B cell (primary cell): ENCODE data around the gene CAPN12. TPM values are rescaled to one million over a fixed set of nuclear protein-coding genes. Genes with fewer than 3 reads are reported as not detected.

Experiments
- ATAC-seq: fragments of 200-7000 bp; cut with Tn5 transposase; one replicate; pipeline ENCODE4 v1.10.0; 2021; ENCODE audit warnings: low read depth, mild to moderate bottlenecking, moderate number of reproducible peaks, moderate library complexity
- CTCF ChIA-PET: fragments of 350-600 bp; sonication (Branson Sonifier 250); formaldehyde crosslinking; loops from one replicate; lab custom pipeline; 2021; ENCODE audit warnings: antibody characterized with exemption, inconsistent platforms; lab: Charles Lee
- POLR2A ChIA-PET: fragments of 350-600 bp; sonication (Branson Sonifier 250); formaldehyde crosslinking; loops from one replicate; lab custom pipeline; 2021; ENCODE audit warnings: antibody characterized with exemption; lab: Charles Lee
- DNase-seq: peaks from one replicate; pipeline ENCODE4 v3.0.0; 2013
- H2AFZ ChIP-seq: 2 replicates; pipeline ENCODE4 v1.6.1; 2012; ENCODE audit warnings: mild to moderate bottlenecking, low read depth, low read length; ENCODE audit not compliant: insufficient read depth, poor library complexity, severe bottlenecking
- H3K27ac ChIP-seq, 2 donors: 1 replicate in 1 of 2; 2 replicates in 1 of 2; pipeline ENCODE4 v1.5.1; 2012 to 2013; ENCODE audit warnings: low read length in 2 of 2, mild to moderate bottlenecking in 2 of 2, moderate library complexity in 1 of 2
- H3K27me3 ChIP-seq, 4 experiments: fragments of 200-600 bp in 1 of 4; sonication (generic) in 1 of 4; replicated peaks in 1 of 4; 1 replicate in 2 of 4; 2 replicates in 2 of 4; pipeline versions ENCODE4 v1.6.1 to v1.7.0; 2013 to 2016; ENCODE audit warnings: low read length in 3 of 4, mild to moderate bottlenecking in 2 of 4, mixed read lengths in 1 of 4, moderate library complexity in 1 of 4; ENCODE audit not compliant: insufficient read depth in 4 of 4, control insufficient read depth in 3 of 4; ENCODE audit errors: control extremely low read depth in 1 of 4
- H3K36me3 ChIP-seq, 2 experiments: replicated peaks in 1 of 2; 1 replicate in 1 of 2; 2 replicates in 1 of 2; pipeline versions ENCODE4 v1.6.1 to v1.7.1; 2013; ENCODE audit warnings: low read length in 1 of 2; ENCODE audit not compliant: insufficient read depth in 2 of 2, control insufficient read depth in 1 of 2; ENCODE audit errors: control extremely low read depth in 1 of 2, extremely low read depth in 1 of 2
- H3K4me1 ChIP-seq, 2 donors: fragments of 200-600 bp in 1 of 2; sonication (generic) in 1 of 2; 1 replicate in 1 of 2; 2 replicates in 1 of 2; pipeline versions ENCODE4 v1.5.1 to v1.6.1; 2013 to 2017; ENCODE audit warnings: low read length in 2 of 2; ENCODE audit not compliant: control insufficient read depth in 2 of 2, insufficient read depth in 2 of 2
- H3K4me2 ChIP-seq: replicated peaks from 2 replicates; pipeline ENCODE3; 2012; ENCODE audit warnings: mild to moderate bottlenecking, low read depth, low read length; ENCODE audit not compliant: poor library complexity, severe bottlenecking
- H3K4me3 ChIP-seq, 5 experiments: fragments of 200-600 bp in 1 of 5; sonication (generic) in 1 of 5; 1 replicate in 3 of 5; 2 replicates in 2 of 5; pipeline versions ENCODE4 v1.5.1 to v1.7.0; 2011 to 2016; ENCODE audit warnings: low read length in 4 of 5, mild to moderate bottlenecking in 4 of 5, low read depth in 2 of 5, control low read depth in 1 of 5, moderate library complexity in 1 of 5; ENCODE audit not compliant: insufficient read depth in 1 of 5; ENCODE audit errors: control extremely low read depth in 1 of 5, extremely low read depth in 1 of 5
- H3K79me2 ChIP-seq: fragments of 200-600 bp; sonication (generic); one replicate; pipeline ENCODE4 v1.6.0; 2016; ENCODE audit warnings: low read length; ENCODE audit not compliant: control insufficient read depth, insufficient read depth
- H3K9ac ChIP-seq: fragments of 200-600 bp; sonication (generic); 2 replicates; pipeline ENCODE4 v1.6.1; 2017; ENCODE audit warnings: mild to moderate bottlenecking, low read length, moderate library complexity
- H3K9me3 ChIP-seq, 3 donors: one replicate each; pipeline versions ENCODE4 v1.6.1 to v1.7.1; 2013; ENCODE audit warnings: low read length in 2 of 3; ENCODE audit not compliant: control insufficient read depth in 2 of 3, insufficient read depth in 1 of 3; ENCODE audit errors: control extremely low read depth in 1 of 3
- H4K20me1 ChIP-seq: 2 replicates; pipeline ENCODE4 v1.6.0; 2012; ENCODE audit warnings: mild to moderate bottlenecking, low read length; ENCODE audit not compliant: insufficient read depth, control insufficient read depth, poor library complexity, severe bottlenecking
- H3K27ac Mint-ChIP-seq: one replicate; pipeline ENCODE4 v1.8.0; 2021; ENCODE audit warnings: mixed read lengths
- H3K27me3 Mint-ChIP-seq: one replicate; pipeline ENCODE4 v1.8.0; 2021; ENCODE audit warnings: mixed read lengths
- H3K4me1 Mint-ChIP-seq: one replicate; pipeline ENCODE4 v1.8.0; 2021; ENCODE audit warnings: mixed read lengths
- H3K4me3 Mint-ChIP-seq: one replicate; pipeline ENCODE4 v1.8.0; 2021; ENCODE audit warnings: mixed read lengths
- H3K9me3 Mint-ChIP-seq: one replicate; pipeline ENCODE4 v1.8.0; 2022; ENCODE audit warnings: mixed read lengths; ENCODE audit not compliant: insufficient read depth
- CTCF ChIP-seq: fragments of 200-600 bp; IDR thresholded peaks from one replicate; pipeline ENCODE4 v1.8.0; 2022; ENCODE audit warnings: antibody characterized with exemption, mild to moderate bottlenecking
- EZH2 ChIP-seq: IDR thresholded peaks from 2 replicates; pipeline ENCODE4 v1.6.1; 2012; ENCODE audit warnings: borderline replicate concordance, low read depth, mild to moderate bottlenecking, moderate library complexity, low read length; ENCODE audit not compliant: insufficient read depth, poor library complexity, severe bottlenecking
- WGBS: methylation state at CpG from one replicate; pipeline ENCODE4 v1.1.5; 2013; ENCODE audit warnings: missing lambda C conversion rate; ENCODE audit not compliant: insufficient coverage; 5-methylcytosine and 5-hydroxymethylcytosine counted together
- intact Hi-C: fragments of 100-400 bp; cut with micrococcal nuclease; formaldehyde crosslinking; loops from one replicate; pipeline ENCODE4 v1.10.0; 2022
- polyA plus RNA-seq: library from polyadenylated mRNA; depleted of rRNA; stranded (reverse); fragments of >200 nt; gene quantifications from 2 replicates; pipeline ENCODE4 v1.2.3, GENCODE V29; 2012
- total RNA-seq, 2 donors: library from RNA; stranded (reverse); fragments of 120-200 nt in 1 of 2; gene quantifications; 1 replicate in 1 of 2; 2 replicates in 1 of 2; pipeline versions ENCODE4 v1.2.3 to v1.2.4, GENCODE V29; 2013 to 2022

CAPN12 gene
- total and polyA plus RNA-seq, 2 donors (not counting 1 experiment from before 2014, with no cell fraction given): 28.6 to 104 TPM

- H3K27ac ChIP-seq: no peak overlapping the region
- ChIA-PET CTCF (no interaction called here), POLR2A (interaction anchor here (0.5 kb wide), 1 partner anchor 191 kb away, joined by 3 read pairs; no protein-coding TSS in a partner anchor)
- H3K4me1 Mint-ChIP-seq: no peaks in the 10 kb centered on the region
- no peaks in the 10 kb centered on the region for H3K4me1 ChIP-seq
- no peaks in the 10 kb centered on the region for H3K79me2 ChIP-seq
- H4K20me1 ChIP-seq: no peaks in the 10 kb centered on the region
- 94% methylated on average over 2 of the region's 2 CpGs for WGBS
- intact Hi-C loops: no loop called here
- no peaks in the 10 kb centered on the region for H3K27me3 ChIP-seq
- no peak overlapping the region for H3K4me2 ChIP-seq
- no peak overlapping the region for H3K4me3 Mint-ChIP-seq
- peaks cover 0 to 87% of the 10 kb centered on the region in 2 experiments for H3K36me3 ChIP-seq
- H3K9me3 ChIP-seq: no peaks in the 10 kb centered on the region
- no peaks in the 10 kb centered on the region for H3K27me3 Mint-ChIP-seq
- DNase-seq: no peak
- no peak for ATAC-seq
- TF ChIP-seq EZH2 (no peak), CTCF (no peak)
- no peaks in the 10 kb centered on the region for H3K9me3 Mint-ChIP-seq
- no peak overlapping the region for H3K27ac Mint-ChIP-seq
- no peak overlapping the region for H2AFZ ChIP-seq
- H3K4me3 ChIP-seq: no peak overlapping the region
- H3K9ac ChIP-seq: no peak overlapping the region
Observed at GRCh38 chr19:38710416-38710702, 33.9 kb downstream of the CAPN12 start.

GRCh38 chr19:38709671-38710415 lies 34.4 kb downstream of the CAPN12 start:
- H3K9me3 ChIP-seq: no peaks in the 10 kb centered on the region
- DNase-seq: no peak
- H3K36me3 ChIP-seq: peaks cover 0 to 90% of the 10 kb centered on the region in 2 experiments
- Mint-ChIP-seq H3K27me3 (no peaks in the 10 kb centered on the region), H3K9me3 (no peaks in the 10 kb centered on the region), H3K27ac (no peak overlapping the region), H3K4me1 (no peaks in the 10 kb centered on the region), H3K4me3 (no peak overlapping the region)
- no peak overlapping the region for H3K9ac ChIP-seq
- H2AFZ ChIP-seq: no peak overlapping the region
- no peak overlapping the region for H3K27ac ChIP-seq
- TF ChIP-seq CTCF: no peak
- TF ChIP-seq EZH2: no peak
- no peaks in the 10 kb centered on the region for H3K4me1 ChIP-seq
- WGBS: 97% methylated on average over 24 of the region's 27 CpGs
- no peak overlapping the region for H3K4me2 ChIP-seq
- ChIA-PET POLR2A (no interaction called here), CTCF (no interaction called here)
- no peaks in the 10 kb centered on the region for H3K27me3 ChIP-seq
- no peak overlapping the region for H3K4me3 ChIP-seq
- no peaks in the 10 kb centered on the region for H3K79me2 ChIP-seq
- no peak for ATAC-seq
- H4K20me1 ChIP-seq: no peaks in the 10 kb centered on the region
- intact Hi-C loops: no loop called here
